ENCODE results near the gene GET4. TPM values are rescaled to one million over a fixed set of nuclear protein-coding genes. Genes with fewer than 3 reads are reported as not detected.

Gene GET4
- total and polyA plus RNA-seq, 2 of the 8 experiments (the other 6 are each of a cell fraction or from before 2014, with no cell fraction given): 56.7 to 74.1 TPM

- CTCF ChIA-PET (ENCODE audit: partially characterized antibody): interaction anchor here (0.8 to 1.4 kb wide), 3 partner anchors 7 to 102 kb away, joined by 3 to 4 read pairs (median 4); no protein-coding TSS in a partner anchor
- 92 to 100% methylated on average over 1 to 33 of the region's 48 CpGs for WGBS, 2 experiments (ENCODE audit: extremely low coverage in 1 of 2, insufficient coverage in 1 of 2, insufficient read length in 1 of 2, insufficient replicate concordance in 2 of 2, low coverage in 1 of 2, low lambda C conversion rate in 2 of 2, missing lambda C conversion rate in 1 of 2)
- peaks cover 24 to 69% (median 52%) of the 10 kb centered on the region in 4 experiments for H3K36me3 ChIP-seq (ENCODE audit: control insufficient read depth in 2 of 4, insufficient read depth in 4 of 4, low read length in 3 of 4)
- TF ChIP-seq SIRT6 (IDR thresholded peaks at IDR 0.05; ENCODE audit: low read length): no peak
- TF ChIP-seq SP1 (IDR thresholded peaks at IDR 0.05; ENCODE audit: low read depth, low read length): no peak
- no peak for TF ChIP-seq E2F6 (IDR thresholded peaks at IDR 0.05)
- no peak for TF ChIP-seq EZH2 (IDR thresholded peaks at IDR 0.05; ENCODE audit: low read depth, low read length, severe bottlenecking)
- TF ChIP-seq EGR1 (IDR thresholded peaks at IDR 0.05; ENCODE audit: borderline replicate concordance, low read depth, low read length): no peak
- TF ChIP-seq SIN3A (conservative IDR thresholded peaks at IDR 0.05 in 1 of 2, IDR thresholded peaks at IDR 0.05 in 1 of 2; ENCODE audit: low read depth in 1 of 2, low read length in 2 of 2): no peak
- TF ChIP-seq BCL11A (IDR thresholded peaks at IDR 0.05; ENCODE audit: low read depth in 2 of 2, low read length in 2 of 2): no peak
- TF ChIP-seq POLR2AphosphoS5 (IDR thresholded peaks at IDR 0.05; ENCODE audit: low read depth, low read length): no peak
- no peak for TF ChIP-seq CREB1 (IDR thresholded peaks at IDR 0.05)
- TF ChIP-seq MAFK (IDR thresholded peaks at IDR 0.05; ENCODE audit: low read depth, low read length): no peak
- no peak for TF ChIP-seq TAF1 (IDR thresholded peaks at IDR 0.05; ENCODE audit: low read depth, low read length)
- no peak for TF ChIP-seq ASH2L (IDR thresholded peaks at IDR 0.05; ENCODE audit: low read length)
Observed at GRCh38 chr7:892648-893593, 16.6 kb downstream of the GET4 start.

More at GRCh38 chr7:892648-893593, 16.6 kb downstream of the GET4 start:
- no peak overlapping the region for H3K14ac ChIP-seq (ENCODE audit: insufficient read length)
- H3K4me2 ChIP-seq (ENCODE audit: insufficient read depth in 1 of 2, low read depth in 2 of 2, low read length in 2 of 2): no peak overlapping the region
- H2BK20ac ChIP-seq (ENCODE audit: low read length): no peak overlapping the region
- no peak overlapping the region for H2BK12ac ChIP-seq (ENCODE audit: low read depth, low read length)
- peaks cover 19 to 33% of the 10 kb centered on the region in 2 experiments for H4K20me1 ChIP-seq (replicated peaks in 1 of 2; ENCODE audit: control insufficient read depth in 1 of 2, insufficient read depth in 2 of 2, low read length in 2 of 2)
- H3K27ac ChIP-seq (ENCODE audit: low read depth, low read length): no peak overlapping the region
- H2AFZ ChIP-seq (ENCODE audit: low read length): no peak overlapping the region
- H3K27me3 ChIP-seq (replicated peaks in 1 of 4; ENCODE audit: control insufficient read depth in 3 of 4, extremely low read depth in 1 of 4, insufficient read depth in 3 of 4, low read length in 3 of 4): no peaks in the 10 kb centered on the region
- no peak overlapping the region for H2BK15ac ChIP-seq (ENCODE audit: low read length)
- no peak overlapping the region for H3K4me3 ChIP-seq (ENCODE audit: extremely low read depth in 1 of 4, insufficient read depth in 2 of 4, low read depth in 3 of 4, low read length in 4 of 4)
- H3K9me3 ChIP-seq (ENCODE audit: insufficient read depth in 2 of 2, low read depth in 1 of 2, low read length in 1 of 2): no peaks in the 10 kb centered on the region
- no peak overlapping the region for H3K23ac ChIP-seq (ENCODE audit: insufficient read length)
- H3K4me1 ChIP-seq (replicated peaks in 1 of 4; ENCODE audit: control insufficient read depth in 3 of 4, insufficient read depth in 4 of 4, low read length in 3 of 4): peaks cover 0 to 12% (median 1%) of the 10 kb centered on the region in 4 experiments; a peak in 2 of 7 replicates
- H3K23me2 ChIP-seq (ENCODE audit: low read depth, low read length): peaks cover 2% of the 10 kb centered on the region; the same call in 1 of the 2 replicates
- no peak overlapping the region for H3K9ac ChIP-seq (replicated peaks in 1 of 4; ENCODE audit: extremely low read depth in 1 of 4, low read depth in 3 of 4, low read length in 3 of 4)
- H2BK5ac ChIP-seq (ENCODE audit: low read depth, low read length): peak overlapping the region; percentile 35; the same call in 1 of the 2 replicates
- H3K4ac ChIP-seq (replicated peaks; ENCODE audit: insufficient read length, low read depth, low read length): no peak overlapping the region
- no peak overlapping the region for H3K18ac ChIP-seq (ENCODE audit: extremely low read depth, low read length)
- H4K91ac ChIP-seq (replicated peaks; ENCODE audit: insufficient read length, low read length): no peak overlapping the region
- POLR2A ChIA-PET (ENCODE audit: partially characterized antibody): interaction anchor here (1.0 to 1.5 kb wide), 3 partner anchors 9 to 10 kb away, joined by 3 to 5 read pairs (median 4); no protein-coding TSS in a partner anchor
- H2BK120ac ChIP-seq (replicated peaks; ENCODE audit: low read depth, low read length): no peak overlapping the region
- H2AK5ac ChIP-seq (ENCODE audit: low read depth, low read length): no peak overlapping the region
- peaks cover 0 to 18% of the 10 kb centered on the region in 2 experiments; a peak in 2 of 4 replicates for H3K79me2 ChIP-seq (ENCODE audit: control insufficient read depth in 1 of 2, insufficient read depth in 2 of 2, low read length in 2 of 2)
- DNase-seq (ENCODE audit: low read depth in 1 of 2, low spot score in 2 of 2) (no peak), FAIRE-seq (no peak)
- no peak overlapping the region for H3K56ac ChIP-seq (replicated peaks; ENCODE audit: insufficient read length, low read depth, low read length)
- peaks cover 22% of the 10 kb centered on the region for H3K79me1 ChIP-seq (ENCODE audit: low read depth, low read length)
- H4K8ac ChIP-seq (ENCODE audit: extremely low read depth, insufficient read depth, low read length): no peak overlapping the region
- no peak overlapping the region for H4K5ac ChIP-seq (ENCODE audit: insufficient read length, low read depth, low read length)

Data from H1 (cell line).